Neural cell (in vitro differentiated cells): ENCODE measurements around the gene NKX2-8.

Experiments
- POLR2AphosphoS5 ChIP-seq: IDR thresholded peaks from 2 replicates; pipeline ENCODE4 v1.6.1; 2012
- TF ChIP-seq, protein P1 (sequence below): fragments of 450-650 bp; IDR thresholded peaks from 2 replicates; pipeline ENCODE4 v1.5.1; 2014; ENCODE audit warnings: antibody characterized with exemption, mild to moderate bottlenecking, moderate library complexity; ENCODE audit not compliant: poor library complexity, severe bottlenecking

DNA sequence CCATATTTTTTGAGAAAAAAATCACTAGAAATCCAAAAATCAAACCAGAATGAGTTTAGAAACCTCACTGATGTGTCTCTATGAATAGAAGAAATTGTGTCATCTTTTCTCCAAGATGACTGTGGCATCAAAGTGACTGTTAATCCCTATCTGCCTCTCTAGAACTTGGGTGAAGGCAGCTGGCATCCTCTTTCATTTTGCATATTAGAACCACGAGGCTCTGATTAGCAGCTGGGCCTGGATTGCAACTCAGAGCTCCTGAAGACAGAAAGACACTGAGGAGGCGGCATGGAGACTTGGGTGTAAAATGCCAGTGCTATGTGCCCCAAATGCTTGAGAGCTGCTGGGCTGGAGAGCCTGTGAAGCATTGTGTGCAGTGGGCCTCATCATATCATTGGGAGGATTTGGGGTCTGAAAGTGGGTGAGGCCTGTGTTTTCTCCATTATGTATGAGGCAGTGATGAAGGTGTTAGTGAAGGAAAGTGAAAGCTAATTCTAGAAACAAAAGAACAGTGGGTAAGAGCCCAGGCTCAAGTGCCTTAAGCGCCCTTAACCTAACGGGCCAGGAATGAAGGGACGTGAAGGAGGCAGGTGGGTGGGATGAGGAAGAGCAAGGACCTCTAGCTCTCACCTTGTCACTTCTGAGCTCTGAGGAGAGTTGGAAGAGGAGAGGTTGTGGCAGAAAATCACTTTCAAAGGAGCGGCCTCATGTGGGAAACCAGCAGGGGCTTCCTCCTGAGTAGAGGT, 26.2 kb downstream of the NKX2-8 start:
- no peak for TF ChIP-seq POLR2AphosphoS5
- TF ChIP-seq, protein P1, sequence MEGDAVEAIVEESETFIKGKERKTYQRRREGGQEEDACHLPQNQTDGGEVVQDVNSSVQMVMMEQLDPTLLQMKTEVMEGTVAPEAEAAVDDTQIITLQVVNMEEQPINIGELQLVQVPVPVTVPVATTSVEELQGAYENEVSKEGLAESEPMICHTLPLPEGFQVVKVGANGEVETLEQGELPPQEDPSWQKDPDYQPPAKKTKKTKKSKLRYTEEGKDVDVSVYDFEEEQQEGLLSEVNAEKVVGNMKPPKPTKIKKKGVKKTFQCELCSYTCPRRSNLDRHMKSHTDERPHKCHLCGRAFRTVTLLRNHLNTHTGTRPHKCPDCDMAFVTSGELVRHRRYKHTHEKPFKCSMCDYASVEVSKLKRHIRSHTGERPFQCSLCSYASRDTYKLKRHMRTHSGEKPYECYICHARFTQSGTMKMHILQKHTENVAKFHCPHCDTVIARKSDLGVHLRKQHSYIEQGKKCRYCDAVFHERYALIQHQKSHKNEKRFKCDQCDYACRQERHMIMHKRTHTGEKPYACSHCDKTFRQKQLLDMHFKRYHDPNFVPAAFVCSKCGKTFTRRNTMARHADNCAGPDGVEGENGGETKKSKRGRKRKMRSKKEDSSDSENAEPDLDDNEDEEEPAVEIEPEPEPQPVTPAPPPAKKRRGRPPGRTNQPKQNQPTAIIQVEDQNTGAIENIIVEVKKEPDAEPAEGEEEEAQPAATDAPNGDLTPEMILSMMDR = no peak
